Chondrocyte (in vitro differentiated cells): ENCODE data around the gene PIK3C3. TPM values are rescaled to one million over a fixed set of nuclear protein-coding genes. Genes with fewer than 3 reads are reported as not detected.

Experiments used
- DNase-seq: peaks from one replicate; pipeline ENCODE4 v3.0.0; 2021; ENCODE audit warnings: mixed read lengths, low spot score
- H3K27ac Mint-ChIP-seq: one replicate; pipeline ENCODE4 v1.8.0; 2021; ENCODE audit warnings: mild to moderate bottlenecking, moderate library complexity, mixed read lengths; ENCODE audit not compliant: unreplicated experiment
- H3K27me3 Mint-ChIP-seq: 2 replicates; pipeline ENCODE4 v1.8.0; 2021; ENCODE audit warnings: low read depth, mixed read lengths
- H3K36me3 Mint-ChIP-seq: 2 replicates; pipeline ENCODE4 v1.8.0; 2021; ENCODE audit warnings: low read depth, mixed read lengths
- H3K4me1 Mint-ChIP-seq: 2 replicates; pipeline ENCODE4 v1.8.0; 2021; ENCODE audit warnings: low read depth, mild to moderate bottlenecking, mixed read lengths
- H3K4me3 Mint-ChIP-seq: one replicate; pipeline ENCODE4 v1.8.0; 2021; ENCODE audit warnings: mild to moderate bottlenecking, moderate library complexity, mixed read lengths; ENCODE audit not compliant: unreplicated experiment
- H3K9me3 Mint-ChIP-seq: 2 replicates; pipeline ENCODE4 v1.8.0; 2021; ENCODE audit warnings: low read depth, mixed read lengths
- CTCF ChIP-seq: fragments of 200-600 bp; sonication (generic); IDR thresholded peaks from 2 replicates; pipeline ENCODE4 v1.5.0; 2021; ENCODE audit warnings: antibody characterized with exemption, mild to moderate bottlenecking, moderate library complexity
- total RNA-seq: library from RNA; stranded (reverse); gene quantifications from 3 replicates; pipeline ENCODE4 v1.2.1, GENCODE V29; 2021

Gene PIK3C3
- total RNA-seq, 1 donor from 2014 or later, result 53.0 TPM

GRCh38 chr18:42011053-42011452 lies 56.0 kb downstream of the PIK3C3 start:
- Mint-ChIP-seq H3K36me3 (peaks cover 22% of the 10 kb centered on the region), H3K27ac (no peak overlapping the region), H3K4me3 (no peak overlapping the region), H3K9me3 (no peaks in the 10 kb centered on the region), H3K27me3 (no peaks in the 10 kb centered on the region), H3K4me1 (no peaks in the 10 kb centered on the region)
- TF ChIP-seq CTCF, result no peak
- no peak for DNase-seq

- no peaks in the 10 kb centered on the region for H3K4me1 Mint-ChIP-seq
- no peak overlapping the region for H3K4me3 Mint-ChIP-seq
- TF ChIP-seq CTCF, result no peak
- H3K36me3 Mint-ChIP-seq, result peaks cover 20% of the 10 kb centered on the region
- no peaks in the 10 kb centered on the region for H3K27me3 Mint-ChIP-seq
- H3K27ac Mint-ChIP-seq, result no peak overlapping the region
- no peak for DNase-seq
- no peaks in the 10 kb centered on the region for H3K9me3 Mint-ChIP-seq
These were observed 63.8 kb downstream of the PIK3C3 start for GRCh38 chr18:42018831-42019230.

- H3K4me3 Mint-ChIP-seq, result no peak overlapping the region
- no peaks in the 10 kb centered on the region for H3K9me3 Mint-ChIP-seq
These were observed 69.1 kb downstream of the PIK3C3 start for GRCh38 chr18:42024131-42024530.

GRCh38 chr18:42025491-42025890 lies 70.5 kb downstream of the PIK3C3 start:
- DNase-seq, result no peak
- no peak overlapping the region for H3K4me3 Mint-ChIP-seq
- no peaks in the 10 kb centered on the region for H3K4me1 Mint-ChIP-seq
- H3K27me3 Mint-ChIP-seq, result no peaks in the 10 kb centered on the region
- H3K36me3 Mint-ChIP-seq, result peaks cover 11% of the 10 kb centered on the region
- no peak overlapping the region for H3K27ac Mint-ChIP-seq
- TF ChIP-seq CTCF, result no peak
- no peaks in the 10 kb centered on the region for H3K9me3 Mint-ChIP-seq

More at GRCh38 chr18:42024131-42024530, 69.1 kb downstream of the PIK3C3 start:
- no peaks in the 10 kb centered on the region for H3K27me3 Mint-ChIP-seq
- no peak overlapping the region for H3K27ac Mint-ChIP-seq
- no peak for DNase-seq
- no peaks in the 10 kb centered on the region for H3K4me1 Mint-ChIP-seq
- peaks cover 8% of the 10 kb centered on the region for H3K36me3 Mint-ChIP-seq
- no peak for TF ChIP-seq CTCF

GRCh38 chr18:42025974-42026625 lies 71.1 kb downstream of the PIK3C3 start:
- Mint-ChIP-seq H3K4me3 (no peak overlapping the region), H3K4me1 (no peaks in the 10 kb centered on the region), H3K27ac (no peak overlapping the region), H3K36me3 (peaks cover 10% of the 10 kb centered on the region), H3K27me3 (no peaks in the 10 kb centered on the region), H3K9me3 (no peaks in the 10 kb centered on the region)
- DNase-seq, result no peak
- no peak for TF ChIP-seq CTCF
